K562 (cell line): ENCODE measurements around the gene CAVIN1. TPM values are rescaled to one million over a fixed set of nuclear protein-coding genes. Genes with fewer than 3 reads are reported as not detected.

ENCODE experiments used
- E2F8 ChIP-seq: fragments of 450-650 bp; IDR thresholded peaks from 2 replicates; pipeline ENCODE4 v1.7.1; 2018; ENCODE audit warnings: mild to moderate bottlenecking, low read depth; ENCODE audit not compliant: partially characterized antibody
- HLTF ChIP-seq: fragments of 450-650 bp; IDR thresholded peaks from 2 replicates; pipeline ENCODE4 v1.6.1; 2016
- REST ChIP-seq, 2 experiments: fragments of 450-650 bp; formaldehyde crosslinking in 1 of 2; IDR thresholded peaks; 2 replicates each; pipeline versions ENCODE4 v1.4.0 to v1.6.1; 2014 to 2020; ENCODE audit warnings: mild to moderate bottlenecking in 2 of 2, borderline replicate concordance in 1 of 2, low read depth in 1 of 2
- SIX5 ChIP-seq, 2 experiments: IDR thresholded peaks; 2 replicates each; pipeline ENCODE4 v1.6.1; 2011; ENCODE audit warnings: low read length in 2 of 2, borderline replicate concordance in 1 of 2, low read depth in 1 of 2, mild to moderate bottlenecking in 1 of 2, moderate library complexity in 1 of 2; ENCODE audit not compliant: insufficient read depth in 1 of 2
- SPI1 ChIP-seq: IDR thresholded peaks from 2 replicates; pipeline ENCODE4 v1.6.1; 2011; ENCODE audit warnings: low read depth, low read length, control low read depth, borderline replicate concordance
- ZBTB11 ChIP-seq, 3 experiments: fragments of 200-800 bp in 1 of 3; fragments of 250-450 bp in 1 of 3; fragments of 450-650 bp in 1 of 3; sonication (Bioruptor Pico) in 1 of 3; sonication (Bioruptor generic) in 1 of 3; formaldehyde crosslinking in 1 of 3; IDR thresholded peaks; 2 replicates each; pipeline versions ENCODE4 v1.6.1 to v1.8.0; 2016 to 2022; ENCODE audit warnings: mild to moderate bottlenecking in 2 of 3, missing genetic modification characterization in 2 of 3, missing compliant biosample characterization in 1 of 3, moderate library complexity in 1 of 3
- ZNF655 ChIP-seq: fragments of 250-450 bp; sonication (Bioruptor Pico); IDR thresholded peaks from 2 replicates; pipeline ENCODE4 v1.5.0; 2021
- ZNF696 ChIP-seq: fragments of 250-450 bp; sonication (Bioruptor Pico); conservative IDR thresholded peaks from 2 replicates; pipeline ENCODE4 v1.4.0; 2020; ENCODE audit warnings: mild to moderate bottlenecking, moderate library complexity
- polyA plus RNA-seq, 8 experiments: library from polyadenylated mRNA; depleted of rRNA in 4 of 8; stranded (reverse) in 5 of 8; unstranded in 3 of 8; fragments of >200 nt; fragmentation: Nextera tagmentation in 2 of 8; fragmentation: Illumina TruSeq in 1 of 8; extraction: Ambion mirVana in 2 of 8; extraction: Trizol in 1 of 8; gene quantifications; 2 replicates each; pipeline versions ENCODE4 v1.2.1 to v1.2.3, GENCODE V29; 2011 to 2014; ENCODE audit warnings: inconsistent platforms in 1 of 8, missing spikeins in 1 of 8
- total RNA-seq, 7 experiments: library from RNA; depleted of rRNA in 6 of 7; stranded (reverse); fragments of >200 nt in 6 of 7; fragmentation: Illumina TruSeq in 2 of 7; extraction: Trizol in 2 of 7; gene quantifications; 2 replicates each; pipeline versions ENCODE4 v1.2.1 to v1.2.3, GENCODE V29; 2011 to 2021; ENCODE audit warnings: low replicate concordance in 1 of 7

Gene CAVIN1
- total and polyA plus RNA-seq, 9 of the 15 experiments (the other 6 are each of a cell fraction or from before 2014, with no cell fraction given), result 6.8 to 162 (median 74.5) TPM

- TF ChIP-seq REST (IDR thresholded peaks at IDR 0.05; ENCODE audit: borderline replicate concordance) (0 out of 2 replicates have a peak, but pooled peaks have one; percentile 11), REST (CRISPR knock-in tag; IDR thresholded peaks at IDR 0.05; ENCODE audit: low read depth) (no peak), SIX5 (IDR thresholded peaks at IDR 0.05; ENCODE audit: borderline replicate concordance in 1 of 2, insufficient read depth in 1 of 2, low read depth in 1 of 2, low read length in 2 of 2) (no peak), E2F8 (no peak), ZBTB11 (CRISPR knock-in tag; IDR thresholded peaks at IDR 0.05) (no peak), ZNF655 (CRISPR knock-in tag) (no peak), ZNF696 (CRISPR knock-in tag) (no peak), HLTF (0 out of 2 replicates have a peak, but pooled peaks have one; percentile 46), SPI1 (peak; percentile 70; the same call in 1 of the 2 replicates)
These were observed 33.4 kb upstream of the CAVIN1 start (continued) for GRCh38 chr17:42456223-42457106.
